HepG2 (cell line): ENCODE measurements around the gene NAP1L1. TPM values are rescaled to one million over a fixed set of nuclear protein-coding genes. Genes with fewer than 3 reads are reported as not detected.

Experiments
- ADNP ChIP-seq: sonication (generic); formaldehyde crosslinking; IDR thresholded peaks from 2 replicates; pipeline ENCODE4 v1.4.0; 2020; ENCODE audit warnings: missing genetic modification reagents
- ARNT ChIP-seq: fragments of 450-650 bp; IDR thresholded peaks from 2 replicates; pipeline ENCODE4 v1.6.1; 2017
- CC2D1A ChIP-seq: sonication (generic); formaldehyde crosslinking; IDR thresholded peaks from 2 replicates; pipeline ENCODE4 v1.8.1; 2023; ENCODE audit warnings: mild to moderate bottlenecking, missing genetic modification reagents
- EED ChIP-seq: sonication (generic); formaldehyde crosslinking; IDR thresholded peaks from 2 replicates; pipeline ENCODE4 v1.5.0; 2020; ENCODE audit warnings: mild to moderate bottlenecking, missing genetic modification reagents
- HES4 ChIP-seq: sonication (generic); formaldehyde crosslinking; IDR thresholded peaks from 2 replicates; pipeline ENCODE4 v1.9.0; 2021; ENCODE audit warnings: mild to moderate bottlenecking, missing genetic modification reagents, borderline replicate concordance
- HNF4A ChIP-seq: sonication (generic); formaldehyde crosslinking; IDR thresholded peaks from 2 replicates; pipeline ENCODE4 v1.4.0; 2020; ENCODE audit warnings: missing genetic modification reagents
- KMT2B ChIP-seq: IDR thresholded peaks from 2 replicates; pipeline ENCODE4 v1.6.1; 2016; ENCODE audit warnings: missing genetic modification reagents, missing compliant biosample characterization
- MED8 ChIP-seq: sonication (generic); formaldehyde crosslinking; IDR thresholded peaks from 2 replicates; pipeline ENCODE4 v1.8.1; 2023; ENCODE audit warnings: mild to moderate bottlenecking, missing genetic modification reagents; ENCODE audit not compliant: insufficient replicate concordance
- MEIS1 ChIP-seq: sonication (generic); formaldehyde crosslinking; IDR thresholded peaks from 2 replicates; pipeline ENCODE4 v1.9.0; 2021; ENCODE audit warnings: mild to moderate bottlenecking, missing genetic modification reagents, moderate library complexity, borderline replicate concordance
- MEIS2 ChIP-seq: sonication (generic); formaldehyde crosslinking; IDR thresholded peaks from 2 replicates; pipeline ENCODE4 v1.9.0; 2021; ENCODE audit warnings: mild to moderate bottlenecking, missing genetic modification reagents
- MXD4 ChIP-seq: IDR thresholded peaks from 2 replicates; pipeline ENCODE4 v1.6.1; 2016; ENCODE audit warnings: mild to moderate bottlenecking, missing biosample characterization, missing genetic modification reagents
- NFKB2 ChIP-seq: sonication (generic); formaldehyde crosslinking; IDR thresholded peaks from 2 replicates; pipeline ENCODE4 v1.4.0; 2020; ENCODE audit warnings: missing genetic modification reagents, borderline replicate concordance
- RARA ChIP-seq: IDR thresholded peaks from 2 replicates; pipeline ENCODE4 v1.6.1; 2016; ENCODE audit warnings: missing genetic modification reagents, missing compliant biosample characterization
- SP5 ChIP-seq: IDR thresholded peaks from 2 replicates; pipeline ENCODE4 v1.6.1; 2016; ENCODE audit warnings: low read depth, borderline replicate concordance
- TBX2 ChIP-seq: sonication (generic); formaldehyde crosslinking; IDR thresholded peaks from 2 replicates; pipeline ENCODE4 v1.5.0; 2020; ENCODE audit warnings: missing genetic modification reagents, mild to moderate bottlenecking, borderline replicate concordance
- TOE1 ChIP-seq: sonication (generic); formaldehyde crosslinking; IDR thresholded peaks from 2 replicates; pipeline ENCODE4 v1.4.0; 2020; ENCODE audit warnings: mild to moderate bottlenecking, missing genetic modification reagents
- ZNF224 ChIP-seq: sonication (generic); formaldehyde crosslinking; IDR thresholded peaks from 2 replicates; pipeline ENCODE4 v1.5.0; 2020; ENCODE audit warnings: mild to moderate bottlenecking, missing genetic modification reagents
- ZNF33A ChIP-seq: sonication (generic); formaldehyde crosslinking; IDR thresholded peaks from 2 replicates; pipeline ENCODE4 v1.5.1; 2020; ENCODE audit warnings: missing genetic modification reagents, mild to moderate bottlenecking, moderate library complexity, borderline replicate concordance
- ZNF552 ChIP-seq: sonication (generic); formaldehyde crosslinking; IDR thresholded peaks from 2 replicates; pipeline ENCODE4 v1.9.0; 2022; ENCODE audit warnings: missing genetic modification reagents, mild to moderate bottlenecking, borderline replicate concordance
- ZNF598 ChIP-seq: sonication (generic); formaldehyde crosslinking; IDR thresholded peaks from 2 replicates; pipeline ENCODE4 v1.5.1; 2020; ENCODE audit warnings: mild to moderate bottlenecking, missing genetic modification reagents, borderline replicate concordance
- ZNF776 ChIP-seq: sonication (generic); formaldehyde crosslinking; IDR thresholded peaks from 2 replicates; pipeline ENCODE4 v1.4.0; 2020; ENCODE audit warnings: mild to moderate bottlenecking, missing genetic modification reagents
- ZSCAN20 ChIP-seq: sonication (generic); formaldehyde crosslinking; IDR thresholded peaks from 2 replicates; pipeline ENCODE4 v1.4.0; 2020; ENCODE audit warnings: missing genetic modification reagents, mild to moderate bottlenecking, borderline replicate concordance
- ZSCAN29 ChIP-seq: sonication (generic); formaldehyde crosslinking; conservative IDR thresholded peaks from 2 replicates; pipeline ENCODE4 v1.4.0; 2020; ENCODE audit warnings: mild to moderate bottlenecking, missing genetic modification reagents
- polyA plus RNA-seq, 8 experiments: library from polyadenylated mRNA; depleted of rRNA in 3 of 8; stranded (reverse) in 7 of 8; unstranded in 1 of 8; fragments of >200 nt; fragmentation: Illumina TruSeq in 4 of 8; extraction: Trizol in 4 of 8; gene quantifications; 2 replicates each; pipeline versions ENCODE4 v1.2.1 to v1.2.3, GENCODE V29; 2011 to 2016; ENCODE audit warnings: low read depth in 4 of 8, missing spikeins in 1 of 8, mixed read lengths in 1 of 8; ENCODE audit not compliant: insufficient read depth in 1 of 8
- total RNA-seq, 5 experiments: library from RNA; depleted of rRNA; stranded (reverse); fragments of >200 nt; fragmentation: Illumina TruSeq; extraction: Trizol; gene quantifications; 2 replicates each; pipeline ENCODE4 v1.2.3, GENCODE V29; 2016; ENCODE audit warnings: low read depth in 1 of 5
- TF ChIP-seq, protein P1 (sequence below): sonication (generic); formaldehyde crosslinking; IDR thresholded peaks from 2 replicates; pipeline ENCODE4 v1.4.0; 2020; ENCODE audit warnings: missing genetic modification reagents, mild to moderate bottlenecking, borderline replicate concordance
- TF ChIP-seq, protein P2 (sequence below): sonication (generic); IDR thresholded peaks from 2 replicates; pipeline ENCODE4 v1.6.1; 2016; ENCODE audit warnings: low read depth, borderline replicate concordance
- TF ChIP-seq, protein P3 (sequence below): conservative IDR thresholded peaks from 2 replicates; pipeline ENCODE4 v1.6.1; 2018; ENCODE audit warnings: missing genetic modification reagents

Gene NAP1L1
- total and polyA plus RNA-seq, 2 of the 13 experiments (the other 11 are each of a cell fraction or from before 2014, with no cell fraction given): 207 to 309 TPM

DNA sequence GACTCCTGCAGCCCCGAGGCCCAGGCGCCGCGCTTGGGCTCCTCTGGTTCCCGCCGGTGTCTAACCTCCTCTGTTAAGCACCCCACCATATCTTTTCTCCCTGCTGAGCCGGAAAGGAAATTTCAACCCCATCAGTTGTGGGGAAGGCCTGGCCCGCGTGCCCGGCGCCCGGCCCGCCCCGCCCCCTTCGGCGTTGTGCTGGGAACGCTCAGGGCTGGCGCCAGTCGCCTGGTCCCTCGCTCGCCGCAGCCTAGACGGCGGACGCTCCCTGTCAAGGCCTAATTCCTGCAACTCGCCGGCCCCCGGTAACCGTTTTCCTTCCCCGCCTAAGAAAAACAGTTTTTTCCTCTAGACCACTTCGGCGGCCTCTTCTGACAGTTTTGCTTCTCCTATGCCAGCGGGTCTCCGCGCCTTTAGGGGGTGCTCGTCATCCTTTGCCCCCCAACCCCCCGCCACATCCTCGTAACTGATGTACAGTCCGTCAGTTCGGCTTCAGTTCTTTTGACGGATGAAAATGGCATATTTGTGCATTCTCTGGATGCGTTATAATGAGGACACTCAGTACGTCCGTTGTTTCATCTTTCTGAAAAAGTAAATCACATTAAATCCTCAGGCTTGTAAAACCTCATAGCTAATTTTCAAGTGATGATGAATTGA is 506 bp upstream of the NAP1L1 start (continued):
- TF ChIP-seq, protein P1, sequence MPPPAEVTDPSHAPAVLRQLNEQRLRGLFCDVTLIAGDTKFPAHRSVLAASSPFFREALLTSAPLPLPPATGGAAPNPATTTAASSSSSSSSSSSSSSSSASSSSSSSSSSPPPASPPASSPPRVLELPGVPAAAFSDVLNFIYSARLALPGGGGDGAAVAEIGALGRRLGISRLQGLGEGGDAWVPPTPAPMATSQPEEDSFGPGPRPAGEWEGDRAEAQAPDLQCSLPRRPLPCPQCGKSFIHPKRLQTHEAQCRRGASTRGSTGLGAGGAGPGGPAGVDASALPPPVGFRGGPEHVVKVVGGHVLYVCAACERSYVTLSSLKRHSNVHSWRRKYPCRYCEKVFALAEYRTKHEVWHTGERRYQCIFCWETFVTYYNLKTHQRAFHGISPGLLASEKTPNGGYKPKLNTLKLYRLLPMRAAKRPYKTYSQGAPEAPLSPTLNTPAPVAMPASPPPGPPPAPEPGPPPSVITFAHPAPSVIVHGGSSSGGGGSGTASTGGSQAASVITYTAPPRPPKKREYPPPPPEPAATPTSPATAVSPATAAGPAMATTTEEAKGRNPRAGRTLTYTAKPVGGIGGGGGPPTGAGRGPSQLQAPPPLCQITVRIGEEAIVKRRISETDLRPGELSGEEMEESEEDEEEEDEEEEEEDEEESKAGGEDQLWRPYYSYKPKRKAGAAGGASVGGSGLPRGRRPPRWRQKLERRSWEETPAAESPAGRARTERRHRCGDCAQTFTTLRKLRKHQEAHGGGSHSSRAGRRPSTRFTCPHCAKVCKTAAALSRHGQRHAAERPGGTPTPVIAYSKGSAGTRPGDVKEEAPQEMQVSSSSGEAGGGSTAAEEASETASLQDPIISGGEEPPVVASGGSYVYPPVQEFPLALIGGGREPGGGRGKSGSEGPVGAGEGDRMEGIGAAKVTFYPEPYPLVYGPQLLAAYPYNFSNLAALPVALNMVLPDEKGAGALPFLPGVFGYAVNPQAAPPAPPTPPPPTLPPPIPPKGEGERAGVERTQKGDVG: 0 out of 2 replicates have a peak, but pooled peaks have one; percentile 48
- TF ChIP-seq ZNF552: no peak
- TF ChIP-seq SP5 (CRISPR knock-in tag): no peak; the same call in 1 of the 2 replicates
- TF ChIP-seq ZNF33A: no peak
- 0 out of 2 replicates have a peak, but pooled peaks have one; percentile 14 for TF ChIP-seq NFKB2 (CRISPR knock-in tag)
- TF ChIP-seq ZNF598: peak; percentile 75; the same call in 1 of the 2 replicates
- 0 out of 2 replicates have a peak, but pooled peaks have one; percentile 23 for TF ChIP-seq KMT2B (CRISPR knock-in tag)
- TF ChIP-seq, protein P2, sequence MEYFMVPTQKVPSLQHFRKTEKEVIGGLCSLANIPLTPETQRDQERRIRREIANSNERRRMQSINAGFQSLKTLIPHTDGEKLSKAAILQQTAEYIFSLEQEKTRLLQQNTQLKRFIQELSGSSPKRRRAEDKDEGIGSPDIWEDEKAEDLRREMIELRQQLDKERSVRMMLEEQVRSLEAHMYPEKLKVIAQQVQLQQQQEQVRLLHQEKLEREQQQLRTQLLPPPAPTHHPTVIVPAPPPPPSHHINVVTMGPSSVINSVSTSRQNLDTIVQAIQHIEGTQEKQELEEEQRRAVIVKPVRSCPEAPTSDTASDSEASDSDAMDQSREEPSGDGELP: no peak
- TF ChIP-seq, protein P3, sequence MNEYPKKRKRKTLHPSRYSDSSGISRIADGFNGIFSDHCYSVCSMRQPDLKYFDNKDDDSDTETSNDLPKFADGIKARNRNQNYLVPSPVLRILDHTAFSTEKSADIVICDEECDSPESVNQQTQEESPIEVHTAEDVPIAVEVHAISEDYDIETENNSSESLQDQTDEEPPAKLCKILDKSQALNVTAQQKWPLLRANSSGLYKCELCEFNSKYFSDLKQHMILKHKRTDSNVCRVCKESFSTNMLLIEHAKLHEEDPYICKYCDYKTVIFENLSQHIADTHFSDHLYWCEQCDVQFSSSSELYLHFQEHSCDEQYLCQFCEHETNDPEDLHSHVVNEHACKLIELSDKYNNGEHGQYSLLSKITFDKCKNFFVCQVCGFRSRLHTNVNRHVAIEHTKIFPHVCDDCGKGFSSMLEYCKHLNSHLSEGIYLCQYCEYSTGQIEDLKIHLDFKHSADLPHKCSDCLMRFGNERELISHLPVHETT (CRISPR knock-in tag): 0 out of 2 replicates have a peak, but pooled peaks have one; percentile 12
- no peak for TF ChIP-seq ZSCAN29 (CRISPR knock-in tag)
- no peak for TF ChIP-seq ZNF776
- no peak for TF ChIP-seq TOE1 (CRISPR knock-in tag)
- TF ChIP-seq RARA: no peak
- TF ChIP-seq HNF4A (CRISPR knock-in tag): no peak
- TF ChIP-seq HES4: no peak
- TF ChIP-seq EED (CRISPR knock-in tag): 0 out of 2 replicates have a peak, but pooled peaks have one; percentile 15
- no peak for TF ChIP-seq ARNT
- 0 out of 2 replicates have a peak, but pooled peaks have one; percentile 52 for TF ChIP-seq MXD4 (CRISPR knock-in tag)
- TF ChIP-seq MEIS2 (CRISPR knock-in tag): no peak
- no peak for TF ChIP-seq ZNF224 (CRISPR knock-in tag)
- TF ChIP-seq TBX2 (CRISPR knock-in tag): peak; percentile 10; the same call in 1 of the 2 replicates
- no peak for TF ChIP-seq MED8
- no peak for TF ChIP-seq CC2D1A (CRISPR knock-in tag)
- TF ChIP-seq MEIS1 (CRISPR knock-in tag): no peak
- TF ChIP-seq ADNP: no peak
- no peak for TF ChIP-seq ZSCAN20 (CRISPR knock-in tag)
